OCI-LY3 (cell line): ENCODE data around the gene TRAPPC4.
"Not testable (repeated sequence)": the region's sequence is repeated elsewhere in the genome, so short reads cannot be mapped to it uniquely, and the experiment has no call there.

ENCODE experiments used
- CTCF ChIP-seq: fragments of 200-600, 300-600 bp; sonication (generic); IDR thresholded peaks from 2 replicates; pipeline ENCODE4 v1.5.1; 2014; ENCODE audit warnings: antibody characterized with exemption, low read length, low read depth
- EZH2phosphoT487 ChIP-seq: fragments of 200-600 bp; shearing (Covaris generic); IDR thresholded peaks from 2 replicates; pipeline ENCODE4 v1.6.1; 2018; ENCODE audit warnings: antibody characterized with exemption, mixed run types, low read depth

DNA sequence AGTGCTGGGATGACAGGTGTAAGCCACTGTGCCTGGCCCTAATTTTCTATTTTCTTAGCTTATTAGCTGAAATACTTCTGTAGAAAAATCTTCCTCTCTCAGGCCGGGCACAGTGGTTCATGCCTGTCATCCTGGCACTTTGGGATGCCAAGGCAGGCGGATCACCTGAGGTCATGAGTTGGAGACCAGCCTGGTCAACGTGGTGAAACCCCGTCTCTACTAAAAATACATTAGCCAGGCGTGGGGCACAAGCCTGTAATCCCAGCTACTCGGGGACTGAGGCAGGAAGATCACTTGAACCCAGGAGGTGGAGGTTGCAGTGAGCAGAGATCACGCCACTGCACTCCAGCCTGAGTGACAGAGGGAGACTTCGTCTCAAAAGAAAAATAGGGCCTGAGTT, 34.2 kb upstream of the TRAPPC4 start:
- not testable (repeated sequence) for TF ChIP-seq CTCF, EZH2phosphoT487
